RCC 7860 (cell line): ENCODE measurements around the gene KCNAB1.

Source experiments
- DNase-seq: peaks from one replicate; pipeline ENCODE4 v3.0.0-alpha.2; 2015; ENCODE audit warnings: low spot score
- FAIRE-seq: peaks from 2 replicates; lab custom pipeline; 2012; peaks lifted over from hg19 to GRCh38; lab: Jason Lieb, UNC

Gene KCNAB1

GRCh38 chr3:156303001-156303707, 182.8 kb downstream of the KCNAB1 start:
- FAIRE-seq (no peak), DNase-seq (no peak)

- FAIRE-seq, result no peak
Measured at GRCh38 chr3:156304406-156304805, 184.0 kb downstream of the KCNAB1 start.

GRCh38 chr3:156305672-156306071, 185.3 kb downstream of the KCNAB1 start:
- no peak for FAIRE-seq
- no peak for DNase-seq

More at GRCh38 chr3:156304406-156304805, 184.0 kb downstream of the KCNAB1 start:
- DNase-seq, result no peak

GRCh38 chr3:156307704-156308103, 187.3 kb downstream of the KCNAB1 start:
- DNase-seq, result peak; percentile 39
- FAIRE-seq, result peak; percentile 60

GRCh38 chr3:156311431-156311830, 191.1 kb downstream of the KCNAB1 start:
- DNase-seq (no peak), FAIRE-seq (no peak)

- FAIRE-seq (no peak), DNase-seq (no peak)
Measured at GRCh38 chr3:156311930-156312329, 191.6 kb downstream of the KCNAB1 start.

GRCh38 chr3:156316076-156316475, 195.7 kb downstream of the KCNAB1 start:
- FAIRE-seq, result no peak
- DNase-seq, result no peak

GRCh38 chr3:156317462-156318074, 197.2 kb downstream of the KCNAB1 start:
- FAIRE-seq, result peak; percentile 88
- peak; percentile 63 for DNase-seq

GRCh38 chr3:156321945-156322344, 201.6 kb downstream of the KCNAB1 start:
- DNase-seq, result no peak
- no peak for FAIRE-seq

GRCh38 chr3:156323466-156323865, 203.1 kb downstream of the KCNAB1 start:
- FAIRE-seq (no peak), DNase-seq (no peak)

GRCh38 chr3:156330415-156330814, 210.0 kb downstream of the KCNAB1 start:
- FAIRE-seq, result no peak

GRCh38 chr3:156332304-156332703, 211.9 kb downstream of the KCNAB1 start:
- FAIRE-seq, result no peak
- no peak for DNase-seq

More at GRCh38 chr3:156330415-156330814, 210.0 kb downstream of the KCNAB1 start:
- no peak for DNase-seq

- DNase-seq (peak; percentile 20), FAIRE-seq (no peak)
Measured at GRCh38 chr3:156334841-156335545, 214.6 kb downstream of the KCNAB1 start.

- FAIRE-seq (no peak), DNase-seq (no peak)
Measured at GRCh38 chr3:156339491-156339890, 219.1 kb downstream of the KCNAB1 start.

GRCh38 chr3:156341332-156341731, 221.0 kb downstream of the KCNAB1 start:
- FAIRE-seq, result no peak
- no peak for DNase-seq

- FAIRE-seq (no peak), DNase-seq (no peak)
Measured at GRCh38 chr3:156341831-156342416, 221.5 kb downstream of the KCNAB1 start.

- FAIRE-seq, result no peak
- no peak for DNase-seq
Measured at GRCh38 chr3:156344215-156344614, 223.8 kb downstream of the KCNAB1 start.

GRCh38 chr3:156349111-156349510, 228.7 kb downstream of the KCNAB1 start:
- DNase-seq, result no peak
- FAIRE-seq, result no peak

GRCh38 chr3:156349978-156350377, 229.6 kb downstream of the KCNAB1 start:
- DNase-seq, result no peak
- FAIRE-seq, result no peak

- no peak for FAIRE-seq
- no peak for DNase-seq
Measured at GRCh38 chr3:156350781-156351180, 230.4 kb downstream of the KCNAB1 start.

GRCh38 chr3:156351783-156352182, 231.4 kb downstream of the KCNAB1 start:
- FAIRE-seq (no peak), DNase-seq (no peak)
